K562 (cell line): ENCODE data around the gene ZBTB48. TPM values are rescaled to one million over a fixed set of nuclear protein-coding genes. Genes with fewer than 3 reads are reported as not detected.

Source experiments
- ATF6 ChIP-seq: sonication (generic); formaldehyde crosslinking; IDR thresholded peaks from 2 replicates; pipeline ENCODE4 v1.4.0; 2020; ENCODE audit warnings: mild to moderate bottlenecking, missing genetic modification reagents
- ETV6 ChIP-seq, 3 experiments: fragments of 150-350 bp in 1 of 3; sonication (generic) in 1 of 3; formaldehyde crosslinking in 1 of 3; IDR thresholded peaks; 2 replicates each; pipeline versions ENCODE4 v1.6.1 to v1.8.0; 2014 to 2022; ENCODE audit warnings: borderline replicate concordance in 2 of 3, low read depth in 2 of 3, antibody characterized with exemption in 1 of 3, low read length in 1 of 3, mild to moderate bottlenecking in 1 of 3, missing genetic modification reagents in 1 of 3
- PYGO2 ChIP-seq: fragments of 450-650 bp; IDR thresholded peaks from 2 replicates; pipeline ENCODE4 v1.6.1; 2016; ENCODE audit warnings: mild to moderate bottlenecking, missing genetic modification characterization, moderate library complexity, missing compliant biosample characterization
- RAD21 ChIP-seq, 2 experiments: fragments of 250-450 bp in 1 of 2; fragments of 450-650 bp in 1 of 2; sonication (Bioruptor Pico) in 1 of 2; formaldehyde crosslinking in 1 of 2; IDR thresholded peaks in 1 of 2; conservative IDR thresholded peaks in 1 of 2; 2 replicates each; pipeline versions ENCODE4 v1.4.0 to v1.8.0; 2020 to 2022; ENCODE audit warnings: mild to moderate bottlenecking in 2 of 2, moderate library complexity in 1 of 2
- SNRNP70 ChIP-seq: fragments of 200-400 bp; formaldehyde crosslinking; optimal IDR thresholded peaks from 2 replicates; pipeline ENCODE3; 2017; ENCODE audit warnings: low read depth, low read length
- STAT6 ChIP-seq: sonication (generic); formaldehyde crosslinking; IDR thresholded peaks from 2 replicates; pipeline ENCODE4 v1.8.1; 2023; ENCODE audit warnings: mild to moderate bottlenecking, missing genetic modification reagents
- TAF9B ChIP-seq: fragments of 450-650 bp; IDR thresholded peaks from 2 replicates; pipeline ENCODE4 v1.6.1; 2018; ENCODE audit warnings: mild to moderate bottlenecking; ENCODE audit not compliant: partially characterized antibody
- XRCC3 ChIP-seq: fragments of 450-650 bp; IDR thresholded peaks from 2 replicates; pipeline ENCODE4 v1.6.1; 2017; ENCODE audit warnings: mild to moderate bottlenecking, moderate library complexity
- ZNF197 ChIP-seq: fragments of 200-800 bp; sonication (Bioruptor generic); IDR thresholded peaks from 2 replicates; pipeline ENCODE4 v1.6.1; 2016; ENCODE audit warnings: low read depth, missing genetic modification characterization, missing compliant biosample characterization
- ZNF586 ChIP-seq: fragments of 450-650 bp; formaldehyde crosslinking; conservative IDR thresholded peaks from 2 replicates; pipeline ENCODE4 v1.4.0; 2020; ENCODE audit warnings: mild to moderate bottlenecking, moderate library complexity
- polyA plus RNA-seq, 8 experiments: library from polyadenylated mRNA; depleted of rRNA in 4 of 8; stranded (reverse) in 5 of 8; unstranded in 3 of 8; fragments of >200 nt; fragmentation: Nextera tagmentation in 2 of 8; fragmentation: Illumina TruSeq in 1 of 8; extraction: Ambion mirVana in 2 of 8; extraction: Trizol in 1 of 8; gene quantifications; 2 replicates each; pipeline versions ENCODE4 v1.2.1 to v1.2.3, GENCODE V29; 2011 to 2014; ENCODE audit warnings: inconsistent platforms in 1 of 8, missing spikeins in 1 of 8
- total RNA-seq, 7 experiments: library from RNA; depleted of rRNA in 6 of 7; stranded (reverse); fragments of >200 nt in 6 of 7; fragmentation: Illumina TruSeq in 2 of 7; extraction: Trizol in 2 of 7; gene quantifications; 2 replicates each; pipeline versions ENCODE4 v1.2.1 to v1.2.3, GENCODE V29; 2011 to 2021; ENCODE audit warnings: low replicate concordance in 1 of 7
- TF ChIP-seq, protein P1 (sequence below), 3 experiments: fragments of 200-800 bp in 1 of 3; fragments of 250-450 bp in 1 of 3; fragments of 450-650 bp in 1 of 3; sonication (Bioruptor Pico) in 1 of 3; sonication (Bioruptor generic) in 1 of 3; formaldehyde crosslinking in 1 of 3; IDR thresholded peaks; 2 replicates each; pipeline versions ENCODE4 v1.6.1 to v1.8.0; 2016 to 2022; ENCODE audit warnings: mild to moderate bottlenecking in 2 of 3, missing genetic modification characterization in 2 of 3, missing compliant biosample characterization in 1 of 3, moderate library complexity in 1 of 3
- TF ChIP-seq, protein P2 (sequence below): IDR thresholded peaks from 2 replicates; pipeline ENCODE4 v1.6.1; 2016; ENCODE audit warnings: missing genetic modification characterization, missing compliant biosample characterization
- TF ChIP-seq, protein P3 (sequence below): sonication (generic); formaldehyde crosslinking; IDR thresholded peaks from 2 replicates; pipeline ENCODE4 v1.8.0; 2022; ENCODE audit warnings: mild to moderate bottlenecking, missing genetic modification reagents

Gene ZBTB48
- total and polyA plus RNA-seq, 9 of the 15 experiments (the other 6 are each of a cell fraction or from before 2014, with no cell fraction given) = 1.9 to 66.9 (median 29.5) TPM

- TF ChIP-seq, protein P1, sequence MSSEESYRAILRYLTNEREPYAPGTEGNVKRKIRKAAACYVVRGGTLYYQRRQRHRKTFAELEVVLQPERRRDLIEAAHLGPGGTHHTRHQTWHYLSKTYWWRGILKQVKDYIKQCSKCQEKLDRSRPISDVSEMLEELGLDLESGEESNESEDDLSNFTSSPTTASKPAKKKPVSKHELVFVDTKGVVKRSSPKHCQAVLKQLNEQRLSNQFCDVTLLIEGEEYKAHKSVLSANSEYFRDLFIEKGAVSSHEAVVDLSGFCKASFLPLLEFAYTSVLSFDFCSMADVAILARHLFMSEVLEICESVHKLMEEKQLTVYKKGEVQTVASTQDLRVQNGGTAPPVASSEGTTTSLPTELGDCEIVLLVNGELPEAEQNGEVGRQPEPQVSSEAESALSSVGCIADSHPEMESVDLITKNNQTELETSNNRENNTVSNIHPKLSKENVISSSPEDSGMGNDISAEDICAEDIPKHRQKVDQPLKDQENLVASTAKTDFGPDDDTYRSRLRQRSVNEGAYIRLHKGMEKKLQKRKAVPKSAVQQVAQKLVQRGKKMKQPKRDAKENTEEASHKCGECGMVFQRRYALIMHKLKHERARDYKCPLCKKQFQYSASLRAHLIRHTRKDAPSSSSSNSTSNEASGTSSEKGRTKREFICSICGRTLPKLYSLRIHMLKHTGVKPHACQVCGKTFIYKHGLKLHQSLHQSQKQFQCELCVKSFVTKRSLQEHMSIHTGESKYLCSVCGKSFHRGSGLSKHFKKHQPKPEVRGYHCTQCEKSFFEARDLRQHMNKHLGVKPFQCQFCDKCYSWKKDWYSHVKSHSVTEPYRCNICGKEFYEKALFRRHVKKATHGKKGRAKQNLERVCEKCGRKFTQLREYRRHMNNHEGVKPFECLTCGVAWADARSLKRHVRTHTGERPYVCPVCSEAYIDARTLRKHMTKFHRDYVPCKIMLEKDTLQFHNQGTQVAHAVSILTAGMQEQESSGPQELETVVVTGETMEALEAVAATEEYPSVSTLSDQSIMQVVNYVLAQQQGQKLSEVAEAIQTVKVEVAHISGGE (CRISPR knock-in tag; IDR thresholded peaks at IDR 0.05) = peak in 1 of 3 experiments; percentile 64; a peak in 2 of 6 replicates
- no peak for TF ChIP-seq ZNF197
- no peak for TF ChIP-seq ETV6 (IDR thresholded peaks at IDR 0.05; ENCODE audit: borderline replicate concordance in 1 of 2, low read depth in 2 of 2, low read length in 1 of 2)
- peak; percentile 63; the same call in 1 of the 2 replicates for TF ChIP-seq ETV6 (CRISPR knock-in tag; IDR thresholded peaks at IDR 0.05; ENCODE audit: borderline replicate concordance)
- peak in 1 of 2 experiments; percentile 30; a peak in 2 of 4 replicates for TF ChIP-seq RAD21 (CRISPR knock-in tag; conservative IDR thresholded peaks at IDR 0.05 in 1 of 2, IDR thresholded peaks at IDR 0.05 in 1 of 2)
- no peak for TF ChIP-seq ZNF586 (CRISPR knock-in tag)
- TF ChIP-seq, protein P2, sequence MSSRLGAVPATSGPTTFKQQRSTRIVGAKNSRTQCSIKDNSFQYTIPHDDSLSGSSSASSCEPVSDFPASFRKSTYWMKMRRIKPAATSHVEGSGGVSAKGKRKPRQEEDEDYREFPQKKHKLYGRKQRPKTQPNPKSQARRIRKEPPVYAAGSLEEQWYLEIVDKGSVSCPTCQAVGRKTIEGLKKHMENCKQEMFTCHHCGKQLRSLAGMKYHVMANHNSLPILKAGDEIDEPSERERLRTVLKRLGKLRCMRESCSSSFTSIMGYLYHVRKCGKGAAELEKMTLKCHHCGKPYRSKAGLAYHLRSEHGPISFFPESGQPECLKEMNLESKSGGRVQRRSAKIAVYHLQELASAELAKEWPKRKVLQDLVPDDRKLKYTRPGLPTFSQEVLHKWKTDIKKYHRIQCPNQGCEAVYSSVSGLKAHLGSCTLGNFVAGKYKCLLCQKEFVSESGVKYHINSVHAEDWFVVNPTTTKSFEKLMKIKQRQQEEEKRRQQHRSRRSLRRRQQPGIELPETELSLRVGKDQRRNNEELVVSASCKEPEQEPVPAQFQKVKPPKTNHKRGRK (tag) = no peak
- TF ChIP-seq PYGO2 (tag) = no peak
- 0 out of 2 replicates have a peak, but pooled peaks have one; percentile 69 for TF ChIP-seq STAT6 (CRISPR knock-in tag)
- no peak for TF ChIP-seq ATF6 (CRISPR knock-in tag)
- TF ChIP-seq SNRNP70 = no peak
- TF ChIP-seq TAF9B = no peak
- TF ChIP-seq XRCC3 = no peak
- TF ChIP-seq, protein P3, sequence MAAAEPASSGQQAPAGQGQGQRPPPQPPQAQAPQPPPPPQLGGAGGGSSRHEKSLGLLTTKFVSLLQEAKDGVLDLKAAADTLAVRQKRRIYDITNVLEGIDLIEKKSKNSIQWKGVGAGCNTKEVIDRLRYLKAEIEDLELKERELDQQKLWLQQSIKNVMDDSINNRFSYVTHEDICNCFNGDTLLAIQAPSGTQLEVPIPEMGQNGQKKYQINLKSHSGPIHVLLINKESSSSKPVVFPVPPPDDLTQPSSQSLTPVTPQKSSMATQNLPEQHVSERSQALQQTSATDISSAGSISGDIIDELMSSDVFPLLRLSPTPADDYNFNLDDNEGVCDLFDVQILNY (CRISPR knock-in tag) = no peak
Observed at GRCh38 chr1:6624710-6625583, 45.2 kb downstream of the ZBTB48 start, which contains the start of gene THAP3 (continued).
